SK-N-SH treated with all-trans-retinoic acid at 6 μM for 48 hours (cell line): ENCODE results near the gene SH2B3.

Experiments used
- ATAC-seq: fragments of 200-7000 bp; cut with Tn5 transposase; 3 replicates; pipeline ENCODE4 v1.9.1; 2020; ENCODE audit warnings: mild to moderate bottlenecking, moderate library complexity
- ARNTL ChIP-seq: fragments of 450-650 bp; formaldehyde crosslinking; IDR thresholded peaks from 2 replicates; pipeline ENCODE4 v1.5.0; 2020; ENCODE audit warnings: low read depth, mild to moderate bottlenecking, moderate library complexity, borderline replicate concordance
- BACH2 ChIP-seq: fragments of 250-450 bp; sonication (Bioruptor Pico); IDR thresholded peaks from 2 replicates; pipeline ENCODE4 v1.9.0; 2021; ENCODE audit warnings: mild to moderate bottlenecking, borderline replicate concordance
- CSDC2 ChIP-seq: fragments of 250-450 bp; sonication (Bioruptor Pico); IDR thresholded peaks from 2 replicates; pipeline ENCODE4 v1.5.0; 2020; ENCODE audit warnings: mild to moderate bottlenecking, moderate library complexity
- ESRRG ChIP-seq: fragments of 250-450 bp; sonication (Bioruptor Pico); IDR thresholded peaks from 2 replicates; pipeline ENCODE4 v1.6.1; 2021; ENCODE audit warnings: mild to moderate bottlenecking
- GLIS3 ChIP-seq: fragments of 250-450 bp; sonication (Bioruptor Pico); IDR thresholded peaks from 2 replicates; pipeline ENCODE4 v1.5.0; 2020; ENCODE audit warnings: mild to moderate bottlenecking, moderate library complexity
- ISL1 ChIP-seq: fragments of 250-450 bp; sonication (Bioruptor Pico); IDR thresholded peaks from 2 replicates; pipeline ENCODE4 v2.1.2; 2022; ENCODE audit warnings: mild to moderate bottlenecking, moderate library complexity
- OSR1 ChIP-seq: fragments of 250-450 bp; sonication (Bioruptor Pico); IDR thresholded peaks from 2 replicates; pipeline ENCODE4 v1.8.0; 2022; ENCODE audit warnings: moderate library complexity, mild to moderate bottlenecking, inconsistent platforms
- RARB ChIP-seq: fragments of 250-450 bp; sonication (Bioruptor Pico); IDR thresholded peaks from 2 replicates; pipeline ENCODE4 v1.8.0; 2021; ENCODE audit warnings: mild to moderate bottlenecking, moderate library complexity
- SNAI2 ChIP-seq: fragments of 250-450 bp; sonication (Bioruptor Pico); IDR thresholded peaks from 2 replicates; pipeline ENCODE4 v1.5.0; 2020; ENCODE audit warnings: mild to moderate bottlenecking, moderate library complexity
- TCF4 ChIP-seq: fragments of 250-450 bp; sonication (Bioruptor Pico); IDR thresholded peaks from 2 replicates; pipeline ENCODE4 v1.8.0; 2021; ENCODE audit warnings: mild to moderate bottlenecking, moderate library complexity, borderline replicate concordance
- TOX ChIP-seq: fragments of 250-450 bp; sonication (Bioruptor Pico); IDR thresholded peaks from 2 replicates; pipeline ENCODE4 v1.8.0; 2021; ENCODE audit warnings: mild to moderate bottlenecking, moderate library complexity, borderline replicate concordance
- ZC3H10 ChIP-seq: fragments of 250-450 bp; sonication (Bioruptor Pico); IDR thresholded peaks from 2 replicates; pipeline ENCODE4 v1.5.1; 2021; ENCODE audit warnings: mild to moderate bottlenecking, moderate library complexity
- ZFP3 ChIP-seq: fragments of 250-450 bp; sonication (Bioruptor Pico); IDR thresholded peaks from 2 replicates; pipeline ENCODE4 v1.5.0; 2020; ENCODE audit warnings: mild to moderate bottlenecking, moderate library complexity
- ZFP30 ChIP-seq: fragments of 450-650 bp; formaldehyde crosslinking; IDR thresholded peaks from 2 replicates; pipeline ENCODE4 v1.5.0; 2022; ENCODE audit warnings: mild to moderate bottlenecking, moderate library complexity
- ZNF565 ChIP-seq: fragments of 450-650 bp; formaldehyde crosslinking; conservative IDR thresholded peaks from 2 replicates; pipeline ENCODE4 v1.5.0; 2020; ENCODE audit warnings: low read depth, mild to moderate bottlenecking, moderate library complexity
- ZNF70 ChIP-seq: fragments of 450-650 bp; formaldehyde crosslinking; IDR thresholded peaks from 2 replicates; pipeline ENCODE4 v1.5.0; 2020; ENCODE audit warnings: mild to moderate bottlenecking, moderate library complexity
- ZNF8 ChIP-seq: fragments of 450-650 bp; formaldehyde crosslinking; IDR thresholded peaks from 2 replicates; pipeline ENCODE4 v1.5.0; 2020; ENCODE audit warnings: mild to moderate bottlenecking, moderate library complexity
- TF ChIP-seq, protein P1 (sequence below): fragments of 250-450 bp; sonication (Bioruptor Pico); IDR thresholded peaks from 2 replicates; pipeline ENCODE4 v1.5.1; 2020; ENCODE audit warnings: low read depth, mild to moderate bottlenecking, moderate library complexity
- TF ChIP-seq, protein P2 (sequence below): fragments of 250-450 bp; sonication (Bioruptor Pico); IDR thresholded peaks from 2 replicates; pipeline ENCODE4 v1.5.1; 2021; ENCODE audit warnings: mild to moderate bottlenecking, moderate library complexity
- TF ChIP-seq, protein P3 (sequence below): fragments of 250-450 bp; sonication (Bioruptor Pico); IDR thresholded peaks from 2 replicates; pipeline ENCODE4 v1.5.0; 2020; ENCODE audit warnings: mild to moderate bottlenecking, moderate library complexity
- TF ChIP-seq, protein P4 (sequence below): fragments of 250-450 bp; sonication (Bioruptor Pico); IDR thresholded peaks from 2 replicates; pipeline ENCODE4 v1.8.0; 2021; ENCODE audit warnings: low read depth, mild to moderate bottlenecking, moderate library complexity, borderline replicate concordance
- TF ChIP-seq, protein P5 (sequence below): fragments of 250-450 bp; sonication (Bioruptor Pico); IDR thresholded peaks from 2 replicates; pipeline ENCODE4 v1.8.0; 2020; ENCODE audit warnings: mild to moderate bottlenecking, moderate library complexity, borderline replicate concordance

SH2B3 gene

DNA sequence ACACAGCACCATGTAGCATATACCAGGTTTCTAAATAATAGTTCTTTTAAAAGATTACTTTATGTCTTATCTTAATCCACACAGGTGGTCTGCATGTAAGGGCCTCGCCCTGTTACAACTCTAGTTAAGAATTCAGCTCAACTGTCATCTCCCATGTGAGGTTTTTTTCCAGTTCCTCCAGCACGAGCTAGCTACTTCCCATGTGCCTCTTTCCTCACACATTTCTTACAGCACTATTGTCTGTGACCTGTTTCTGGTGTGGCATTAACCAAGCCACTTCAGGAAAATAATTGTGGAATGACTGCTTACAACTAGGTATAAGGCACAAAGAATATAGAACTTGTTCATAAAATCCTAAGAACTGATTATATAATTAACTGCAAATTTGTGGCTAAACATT is 65.5 kb downstream of the SH2B3 start:
- no peak for TF ChIP-seq ZFP3
- no peak for ATAC-seq

DNA sequence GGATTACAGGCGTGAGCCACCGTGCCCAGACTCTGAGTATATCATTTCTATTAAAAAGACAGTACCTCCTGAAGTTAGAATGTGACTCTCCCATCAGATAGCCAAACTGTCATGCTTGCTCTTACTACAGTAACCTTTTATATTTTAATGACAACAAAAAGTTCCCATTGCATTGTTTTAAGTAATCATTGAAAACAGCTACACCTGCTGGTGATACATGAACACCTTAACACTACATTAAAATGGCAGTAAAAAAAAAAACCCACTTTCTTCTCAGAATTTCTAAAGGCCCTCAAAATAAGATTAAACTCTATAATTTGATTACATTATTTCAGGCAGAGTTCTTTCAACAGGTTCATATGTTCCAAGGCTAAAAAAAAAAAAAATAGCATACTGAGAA is 76.7 kb downstream of the SH2B3 start:
- peak; percentile 26; the same call in 1 of the 3 replicates for ATAC-seq
- no peak for TF ChIP-seq GLIS3
- TF ChIP-seq ISL1 (CRISPR knock-in tag): no peak
- no peak for TF ChIP-seq ZFP3
- TF ChIP-seq ARNTL (CRISPR knock-in tag): no peak
- TF ChIP-seq RARB (CRISPR knock-in tag): no peak
- TF ChIP-seq, protein P1, sequence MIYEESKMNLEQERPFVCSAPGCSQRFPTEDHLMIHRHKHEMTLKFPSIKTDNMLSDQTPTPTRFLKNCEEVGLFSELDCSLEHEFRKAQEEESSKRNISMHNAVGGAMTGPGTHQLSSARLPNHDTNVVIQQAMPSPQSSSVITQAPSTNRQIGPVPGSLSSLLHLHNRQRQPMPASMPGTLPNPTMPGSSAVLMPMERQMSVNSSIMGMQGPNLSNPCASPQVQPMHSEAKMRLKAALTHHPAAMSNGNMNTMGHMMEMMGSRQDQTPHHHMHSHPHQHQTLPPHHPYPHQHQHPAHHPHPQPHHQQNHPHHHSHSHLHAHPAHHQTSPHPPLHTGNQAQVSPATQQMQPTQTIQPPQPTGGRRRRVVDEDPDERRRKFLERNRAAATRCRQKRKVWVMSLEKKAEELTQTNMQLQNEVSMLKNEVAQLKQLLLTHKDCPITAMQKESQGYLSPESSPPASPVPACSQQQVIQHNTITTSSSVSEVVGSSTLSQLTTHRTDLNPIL (CRISPR knock-in tag): no peak
- TF ChIP-seq, protein P2, sequence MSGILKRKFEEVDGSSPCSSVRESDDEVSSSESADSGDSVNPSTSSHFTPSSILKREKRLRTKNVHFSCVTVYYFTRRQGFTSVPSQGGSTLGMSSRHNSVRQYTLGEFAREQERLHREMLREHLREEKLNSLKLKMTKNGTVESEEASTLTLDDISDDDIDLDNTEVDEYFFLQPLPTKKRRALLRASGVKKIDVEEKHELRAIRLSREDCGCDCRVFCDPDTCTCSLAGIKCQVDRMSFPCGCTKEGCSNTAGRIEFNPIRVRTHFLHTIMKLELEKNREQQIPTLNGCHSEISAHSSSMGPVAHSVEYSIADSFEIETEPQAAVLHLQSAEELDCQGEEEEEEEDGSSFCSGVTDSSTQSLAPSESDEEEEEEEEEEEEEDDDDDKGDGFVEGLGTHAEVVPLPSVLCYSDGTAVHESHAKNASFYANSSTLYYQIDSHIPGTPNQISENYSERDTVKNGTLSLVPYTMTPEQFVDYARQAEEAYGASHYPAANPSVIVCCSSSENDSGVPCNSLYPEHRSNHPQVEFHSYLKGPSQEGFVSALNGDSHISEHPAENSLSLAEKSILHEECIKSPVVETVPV: no peak
- no peak for TF ChIP-seq OSR1
- no peak for TF ChIP-seq ZNF565 (CRISPR knock-in tag)
- TF ChIP-seq SNAI2 (CRISPR knock-in tag): no peak
- TF ChIP-seq ZNF8 (CRISPR knock-in tag): no peak
- TF ChIP-seq ZNF70 (CRISPR knock-in tag): no peak
- no peak for TF ChIP-seq ESRRG
- no peak for TF ChIP-seq TCF4
- TF ChIP-seq, protein P3, sequence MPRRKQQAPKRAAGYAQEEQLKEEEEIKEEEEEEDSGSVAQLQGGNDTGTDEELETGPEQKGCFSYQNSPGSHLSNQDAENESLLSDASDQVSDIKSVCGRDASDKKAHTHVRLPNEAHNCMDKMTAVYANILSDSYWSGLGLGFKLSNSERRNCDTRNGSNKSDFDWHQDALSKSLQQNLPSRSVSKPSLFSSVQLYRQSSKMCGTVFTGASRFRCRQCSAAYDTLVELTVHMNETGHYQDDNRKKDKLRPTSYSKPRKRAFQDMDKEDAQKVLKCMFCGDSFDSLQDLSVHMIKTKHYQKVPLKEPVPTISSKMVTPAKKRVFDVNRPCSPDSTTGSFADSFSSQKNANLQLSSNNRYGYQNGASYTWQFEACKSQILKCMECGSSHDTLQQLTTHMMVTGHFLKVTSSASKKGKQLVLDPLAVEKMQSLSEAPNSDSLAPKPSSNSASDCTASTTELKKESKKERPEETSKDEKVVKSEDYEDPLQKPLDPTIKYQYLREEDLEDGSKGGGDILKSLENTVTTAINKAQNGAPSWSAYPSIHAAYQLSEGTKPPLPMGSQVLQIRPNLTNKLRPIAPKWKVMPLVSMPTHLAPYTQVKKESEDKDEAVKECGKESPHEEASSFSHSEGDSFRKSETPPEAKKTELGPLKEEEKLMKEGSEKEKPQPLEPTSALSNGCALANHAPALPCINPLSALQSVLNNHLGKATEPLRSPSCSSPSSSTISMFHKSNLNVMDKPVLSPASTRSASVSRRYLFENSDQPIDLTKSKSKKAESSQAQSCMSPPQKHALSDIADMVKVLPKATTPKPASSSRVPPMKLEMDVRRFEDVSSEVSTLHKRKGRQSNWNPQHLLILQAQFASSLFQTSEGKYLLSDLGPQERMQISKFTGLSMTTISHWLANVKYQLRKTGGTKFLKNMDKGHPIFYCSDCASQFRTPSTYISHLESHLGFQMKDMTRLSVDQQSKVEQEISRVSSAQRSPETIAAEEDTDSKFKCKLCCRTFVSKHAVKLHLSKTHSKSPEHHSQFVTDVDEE (CRISPR knock-in tag): no peak
- TF ChIP-seq ZC3H10 (CRISPR knock-in tag): no peak
- no peak for TF ChIP-seq ZFP30
- TF ChIP-seq, protein P4, sequence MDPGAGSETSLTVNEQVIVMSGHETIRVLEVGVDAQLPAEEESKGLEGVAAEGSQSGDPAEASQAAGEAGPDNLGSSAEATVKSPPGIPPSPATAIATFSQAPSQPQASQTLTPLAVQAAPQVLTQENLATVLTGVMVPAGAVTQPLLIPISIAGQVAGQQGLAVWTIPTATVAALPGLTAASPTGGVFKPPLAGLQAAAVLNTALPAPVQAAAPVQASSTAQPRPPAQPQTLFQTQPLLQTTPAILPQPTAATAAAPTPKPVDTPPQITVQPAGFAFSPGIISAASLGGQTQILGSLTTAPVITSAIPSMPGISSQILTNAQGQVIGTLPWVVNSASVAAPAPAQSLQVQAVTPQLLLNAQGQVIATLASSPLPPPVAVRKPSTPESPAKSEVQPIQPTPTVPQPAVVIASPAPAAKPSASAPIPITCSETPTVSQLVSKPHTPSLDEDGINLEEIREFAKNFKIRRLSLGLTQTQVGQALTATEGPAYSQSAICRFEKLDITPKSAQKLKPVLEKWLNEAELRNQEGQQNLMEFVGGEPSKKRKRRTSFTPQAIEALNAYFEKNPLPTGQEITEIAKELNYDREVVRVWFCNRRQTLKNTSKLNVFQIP (CRISPR knock-in tag): no peak
- TF ChIP-seq, protein P5, sequence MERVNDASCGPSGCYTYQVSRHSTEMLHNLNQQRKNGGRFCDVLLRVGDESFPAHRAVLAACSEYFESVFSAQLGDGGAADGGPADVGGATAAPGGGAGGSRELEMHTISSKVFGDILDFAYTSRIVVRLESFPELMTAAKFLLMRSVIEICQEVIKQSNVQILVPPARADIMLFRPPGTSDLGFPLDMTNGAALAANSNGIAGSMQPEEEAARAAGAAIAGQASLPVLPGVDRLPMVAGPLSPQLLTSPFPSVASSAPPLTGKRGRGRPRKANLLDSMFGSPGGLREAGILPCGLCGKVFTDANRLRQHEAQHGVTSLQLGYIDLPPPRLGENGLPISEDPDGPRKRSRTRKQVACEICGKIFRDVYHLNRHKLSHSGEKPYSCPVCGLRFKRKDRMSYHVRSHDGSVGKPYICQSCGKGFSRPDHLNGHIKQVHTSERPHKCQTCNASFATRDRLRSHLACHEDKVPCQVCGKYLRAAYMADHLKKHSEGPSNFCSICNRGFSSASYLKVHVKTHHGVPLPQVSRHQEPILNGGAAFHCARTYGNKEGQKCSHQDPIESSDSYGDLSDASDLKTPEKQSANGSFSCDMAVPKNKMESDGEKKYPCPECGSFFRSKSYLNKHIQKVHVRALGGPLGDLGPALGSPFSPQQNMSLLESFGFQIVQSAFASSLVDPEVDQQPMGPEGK (CRISPR knock-in tag): no peak

DNA sequence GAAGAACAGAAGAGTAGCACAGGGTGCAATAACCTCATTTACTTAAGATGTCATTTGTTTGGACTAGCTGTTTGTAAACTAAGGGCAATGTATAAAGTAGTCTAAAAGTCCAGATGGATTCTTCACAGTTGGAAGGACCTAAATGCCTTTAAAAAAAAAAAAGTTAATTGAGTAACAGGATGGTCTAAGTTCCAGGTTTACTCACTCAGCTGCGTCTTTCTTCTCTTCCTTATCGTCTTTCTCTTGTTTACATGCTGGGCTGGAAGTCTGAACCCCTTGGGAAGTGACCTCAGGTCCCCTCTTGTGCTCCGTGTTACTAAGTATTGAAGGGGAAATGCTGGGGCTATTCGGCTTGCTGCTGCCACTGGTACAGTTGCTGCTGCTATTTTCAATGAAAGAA is 82.5 kb downstream of the SH2B3 start:
- no peak for TF ChIP-seq SNAI2 (CRISPR knock-in tag)
- TF ChIP-seq TCF4: no peak
- TF ChIP-seq ZFP3: no peak
- no peak for TF ChIP-seq ZNF70 (CRISPR knock-in tag)
- TF ChIP-seq TOX (CRISPR knock-in tag): no peak
- TF ChIP-seq, protein P1 (CRISPR knock-in tag): no peak
- no peak for TF ChIP-seq BACH2 (CRISPR knock-in tag)
- TF ChIP-seq, protein P4 (CRISPR knock-in tag): no peak
- no peak for TF ChIP-seq GLIS3
- TF ChIP-seq ESRRG: no peak
- no peak for TF ChIP-seq ISL1 (CRISPR knock-in tag)
- TF ChIP-seq OSR1: no peak
- no peak for TF ChIP-seq CSDC2 (CRISPR knock-in tag)
- TF ChIP-seq, all 23 proteins: peak for 0
- ATAC-seq: no peak
